Measurements from ENCODE around the gene DDRGK1. TPM values are rescaled to one million over a fixed set of nuclear protein-coding genes. Genes with fewer than 3 reads are reported as not detected.

The DDRGK1 gene
- total and polyA plus RNA-seq, 2 of the 4 experiments (the other 2 are of a cell fraction), result 12.2 to 29.6 TPM

- no peak overlapping the region for H2AK5ac ChIP-seq (ENCODE audit: low read depth, low read length)
- H3K9ac ChIP-seq (ENCODE audit: low read depth, low read length), result no peak overlapping the region
- peaks cover 0 to 11% of the 10 kb centered on the region in 2 experiments; a peak in 2 of 4 replicates for H3K79me1 ChIP-seq (ENCODE audit: low read depth in 1 of 2, low read length in 2 of 2)
- H3K9me1 ChIP-seq (ENCODE audit: insufficient read depth, low read length), result peaks cover 4% of the 10 kb centered on the region; the same call in 1 of the 2 replicates
- no peak overlapping the region for H4K91ac ChIP-seq (ENCODE audit: insufficient read depth, low read depth, low read length)
- 45% methylated on average over 8 of the region's 11 CpGs; no CpG with 5 or more reads in 1 of the 2 experiments for WGBS, 2 experiments (ENCODE audit: extremely low coverage in 2 of 2, insufficient read length in 1 of 2)
- in situ Hi-C loops (cut with MboI; ENCODE audit: low sequenced_read_pairs), result no loop called here
- peaks cover 7% of the 10 kb centered on the region for H3K4me1 ChIP-seq (ENCODE audit: control insufficient read depth, insufficient read depth, low read length)
- BruUV-seq (replicated peaks), result no TSS peak
- no peak overlapping the region for H3K4me3 ChIP-seq (ENCODE audit: insufficient read depth, low read depth, low read length)
- dilution Hi-C loops (cut with HindIII; ENCODE audit: low sequenced_read_pairs, unreplicated experiment), result no loop called here
- ChIA-PET CTCF (no interaction called here), POLR2A (ENCODE audit: unreplicated experiment) (no interaction called here)
- H3K9me3 ChIP-seq (ENCODE audit: control insufficient read depth, insufficient read depth, low read length), result no peaks in the 10 kb centered on the region
- intact Hi-C loops (cut with micrococcal nuclease), result no loop called here
- DNase-seq (no peak), ATAC-seq (ENCODE audit: low read depth) (no peak)
- H4K8ac ChIP-seq (ENCODE audit: low read depth in 2 of 2, low read length in 2 of 2), result no peak overlapping the region
- no peaks in the 10 kb centered on the region for H3K27me3 ChIP-seq (ENCODE audit: control insufficient read depth, insufficient read depth, low read length)
- H3K23ac ChIP-seq (ENCODE audit: low read depth, low read length), result no peak overlapping the region
- no peak overlapping the region for H3K56ac ChIP-seq (ENCODE audit: extremely low read depth, insufficient read depth, low read length)
- H2AFZ ChIP-seq (replicated peaks; ENCODE audit: low read length, poor library complexity), result no peak overlapping the region
- H3K27ac ChIP-seq (ENCODE audit: insufficient read depth, low read length), result no peak overlapping the region
- H3K14ac ChIP-seq (replicated peaks; ENCODE audit: low read depth, low read length), result no peak overlapping the region
- no peak overlapping the region for H2AK9ac ChIP-seq (replicated peaks; ENCODE audit: low read depth, low read length, poor library complexity)
- no peak for TF ChIP-seq FOS (IDR thresholded peaks at IDR 0.05; ENCODE audit: low read depth, low read length)
- TF ChIP-seq RAD21 (IDR thresholded peaks at IDR 0.05; ENCODE audit: low read length), result no peak
- H3K4me2 ChIP-seq (ENCODE audit: low read depth, low read length), result no peak overlapping the region
- H3K4ac ChIP-seq (ENCODE audit: low read depth, low read length), result no peak overlapping the region
- no peak overlapping the region for H4K5ac ChIP-seq (ENCODE audit: low read depth, low read length)
- no peak overlapping the region for H2BK5ac ChIP-seq (ENCODE audit: low read depth, low read length, poor library complexity, severe bottlenecking)
- no peak overlapping the region for H2BK120ac ChIP-seq (ENCODE audit: low read depth, low read length)
- no peak overlapping the region for H2BK20ac ChIP-seq (ENCODE audit: low read depth, low read length)
- no peak overlapping the region for H2BK15ac ChIP-seq (ENCODE audit: low read depth, low read length)
- peaks cover 22% of the 10 kb centered on the region for H4K20me1 ChIP-seq (ENCODE audit: insufficient read depth, low read length)
- no peaks in the 10 kb centered on the region for H3K36me3 ChIP-seq (ENCODE audit: control insufficient read depth, insufficient read depth, low read length)
- no peak overlapping the region for H3K18ac ChIP-seq (ENCODE audit: low read depth, low read length)
These were observed 42.3 kb downstream of the DDRGK1 start for GRCh38 chr20:3162080-3162611.

Data from IMR-90 (cell line).